SKM-1 (cell line): ENCODE measurements around the gene ARFGAP1.

ENCODE experiments used
- DNase-seq: peaks from one replicate; lab custom pipeline; 2025; ENCODE audit not compliant: unreplicated experiment; lab: John Stamatoyannopoulos, UW

The ARFGAP1 gene

DNA sequence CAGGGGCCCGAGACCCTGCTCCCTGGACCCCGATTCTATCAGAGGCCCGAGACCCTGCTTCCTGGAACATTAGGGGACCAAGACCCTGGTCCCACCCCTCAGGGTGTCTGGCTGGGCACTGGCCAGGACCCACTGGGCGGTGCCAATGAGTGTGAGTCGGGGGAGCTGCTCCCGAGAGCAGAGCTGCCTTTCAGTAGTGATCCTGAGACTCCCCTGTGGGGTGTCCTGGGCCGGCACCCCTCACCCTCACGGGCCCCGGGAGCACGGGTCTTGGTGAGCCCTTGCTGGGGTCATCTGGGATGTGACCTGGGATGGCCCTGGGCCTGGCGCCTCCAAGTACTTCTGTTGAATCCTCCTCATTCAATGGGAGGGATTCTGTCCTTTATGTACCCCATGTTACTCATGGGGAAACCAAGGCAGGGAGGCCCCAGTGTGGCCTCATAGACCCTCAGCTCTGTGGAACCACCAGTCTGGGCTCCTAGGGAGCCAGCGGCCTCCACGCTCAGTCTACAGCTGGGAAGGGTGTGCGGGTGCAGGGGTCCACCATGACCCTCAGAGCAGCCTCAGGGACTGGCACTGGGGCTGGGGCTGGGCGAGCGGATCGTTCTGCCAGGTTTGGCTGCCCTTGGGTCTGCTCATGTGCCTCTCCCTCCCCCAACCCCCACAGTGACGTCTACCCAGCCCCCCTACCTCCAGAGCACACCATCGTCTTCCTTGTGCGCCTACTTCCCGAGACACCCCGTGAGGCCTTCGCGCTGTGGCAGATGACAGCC lies 46.0 kb downstream of the ARFGAP1 start:
- DNase-seq: no peak

DNA sequence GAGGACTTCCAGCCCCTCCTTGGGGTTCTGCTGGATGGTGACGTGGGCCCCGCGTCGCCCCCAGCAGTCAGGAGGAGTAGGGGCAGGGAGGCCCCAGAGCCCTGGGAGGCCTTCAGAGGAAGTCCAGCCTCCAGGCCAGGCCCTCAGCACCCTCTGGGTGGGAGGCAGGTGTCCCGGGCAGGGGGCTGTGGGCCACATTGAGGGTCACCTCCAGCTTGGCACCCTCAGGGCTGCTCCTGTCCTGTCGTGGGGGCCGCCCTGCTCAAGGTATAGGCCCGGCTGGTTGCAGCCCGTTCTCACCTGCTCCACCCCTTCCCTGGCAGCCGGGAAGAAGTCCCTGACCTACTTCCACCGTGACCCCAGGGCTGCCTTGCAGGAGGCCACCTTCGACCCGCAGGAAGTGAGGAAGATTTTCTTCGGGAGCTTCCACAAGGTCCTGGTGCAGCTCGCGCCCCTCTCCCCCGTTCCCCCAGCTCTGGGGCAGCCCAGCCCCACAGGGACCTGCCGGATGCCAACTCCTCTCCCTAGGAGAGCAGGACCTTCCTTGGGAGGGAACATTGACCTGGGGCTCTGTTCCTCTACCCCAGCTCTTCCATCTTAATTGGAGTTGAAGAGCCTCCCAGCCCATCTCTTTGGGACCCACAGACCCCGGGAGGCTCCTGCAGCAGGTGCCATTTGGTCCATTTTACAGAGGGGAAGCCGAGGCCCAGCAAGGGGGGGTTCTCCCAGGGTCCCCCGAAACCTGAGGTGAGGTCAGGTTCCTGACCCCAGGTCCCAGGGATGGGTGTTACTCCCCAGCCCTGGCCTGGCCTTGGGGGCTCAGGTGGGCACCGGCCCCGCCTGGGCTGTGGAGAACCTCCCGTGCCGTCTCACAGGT lies 46.8 kb downstream of the ARFGAP1 start:
- DNase-seq: no peak

DNA sequence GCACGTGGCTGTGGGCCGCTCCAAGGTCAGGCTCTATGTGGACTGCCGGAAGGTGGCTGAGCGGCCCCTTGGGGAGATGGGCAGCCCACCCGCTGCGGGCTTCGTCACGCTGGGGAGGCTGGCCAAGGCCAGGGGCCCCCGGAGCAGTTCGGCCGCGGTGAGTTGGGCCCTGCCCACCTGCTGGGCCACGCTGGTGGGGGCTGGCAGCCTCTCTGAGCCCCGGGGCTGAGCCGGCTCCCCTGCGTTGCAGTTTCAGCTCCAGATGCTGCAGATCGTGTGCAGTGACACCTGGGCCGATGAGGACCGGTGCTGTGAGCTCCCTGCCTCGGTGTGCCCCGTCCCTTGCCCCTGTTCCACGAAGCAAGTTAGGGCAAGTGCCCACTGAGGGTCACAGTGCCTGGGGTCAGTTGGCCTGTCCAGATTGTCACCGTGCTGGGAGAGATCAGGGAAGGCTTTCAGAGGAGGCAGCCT lies 47.5 kb downstream of the ARFGAP1 start:
- no peak for DNase-seq

DNA sequence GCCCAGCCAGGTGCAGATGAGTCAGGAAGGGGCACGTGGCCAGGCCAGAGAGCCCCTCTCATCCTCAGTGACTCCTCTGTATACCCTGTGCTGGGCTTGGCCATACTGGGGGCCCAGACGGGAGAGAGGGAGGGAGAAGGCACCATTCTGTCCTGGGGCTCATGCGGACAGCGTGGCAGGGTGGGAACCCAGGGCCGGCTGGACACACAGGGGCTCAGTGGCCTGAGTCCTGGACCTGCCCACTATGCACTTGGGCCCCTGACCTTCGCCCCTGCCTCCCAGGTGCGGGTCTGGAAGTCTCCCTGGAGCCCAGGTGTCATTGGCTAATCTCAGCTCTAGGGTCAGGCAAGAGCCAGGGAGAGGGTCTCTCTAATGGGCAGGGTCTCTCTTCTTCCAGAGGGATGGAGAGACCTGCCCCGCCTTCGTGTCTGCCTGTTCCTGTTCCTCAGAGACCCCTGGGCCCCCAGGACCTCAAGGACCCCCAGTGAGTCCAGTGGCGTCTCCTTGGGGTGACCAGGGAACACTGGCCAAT lies 48.1 kb downstream of the ARFGAP1 start:
- no peak for DNase-seq

DNA sequence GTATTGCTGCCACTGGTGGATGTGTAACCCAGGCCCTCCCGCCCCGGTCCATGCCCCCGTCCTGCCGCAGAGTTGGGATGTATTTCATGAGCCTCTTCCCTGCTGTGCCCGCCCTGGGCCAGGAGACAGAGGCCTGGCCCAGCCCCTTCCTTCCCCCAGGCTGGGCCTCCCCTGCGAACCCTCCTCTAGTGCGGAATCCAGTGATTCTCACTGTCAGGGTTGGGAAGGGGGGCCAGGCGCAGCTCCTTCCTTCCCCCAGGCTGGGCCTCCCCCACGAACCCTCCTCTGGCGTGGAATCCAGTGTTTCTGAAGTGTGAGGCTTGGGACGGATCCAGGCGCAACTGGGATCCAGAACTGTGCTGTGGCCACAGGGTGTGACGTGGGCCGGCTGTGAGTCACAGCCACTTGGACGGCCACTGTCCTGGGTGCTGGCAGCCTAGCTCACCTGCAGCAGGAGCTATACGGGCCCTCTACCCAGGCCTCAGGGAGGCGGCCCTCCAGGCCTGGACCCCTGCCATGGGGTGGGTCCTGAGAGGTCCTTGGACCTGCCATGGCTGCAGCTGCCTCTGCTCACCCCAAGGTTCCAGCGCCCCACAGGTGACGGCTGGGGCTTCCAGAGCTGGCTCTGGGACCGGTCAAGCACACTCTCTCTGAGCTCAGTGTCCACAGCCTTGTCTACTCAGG lies 48.7 kb downstream of the ARFGAP1 start:
- DNase-seq: no peak

DNA sequence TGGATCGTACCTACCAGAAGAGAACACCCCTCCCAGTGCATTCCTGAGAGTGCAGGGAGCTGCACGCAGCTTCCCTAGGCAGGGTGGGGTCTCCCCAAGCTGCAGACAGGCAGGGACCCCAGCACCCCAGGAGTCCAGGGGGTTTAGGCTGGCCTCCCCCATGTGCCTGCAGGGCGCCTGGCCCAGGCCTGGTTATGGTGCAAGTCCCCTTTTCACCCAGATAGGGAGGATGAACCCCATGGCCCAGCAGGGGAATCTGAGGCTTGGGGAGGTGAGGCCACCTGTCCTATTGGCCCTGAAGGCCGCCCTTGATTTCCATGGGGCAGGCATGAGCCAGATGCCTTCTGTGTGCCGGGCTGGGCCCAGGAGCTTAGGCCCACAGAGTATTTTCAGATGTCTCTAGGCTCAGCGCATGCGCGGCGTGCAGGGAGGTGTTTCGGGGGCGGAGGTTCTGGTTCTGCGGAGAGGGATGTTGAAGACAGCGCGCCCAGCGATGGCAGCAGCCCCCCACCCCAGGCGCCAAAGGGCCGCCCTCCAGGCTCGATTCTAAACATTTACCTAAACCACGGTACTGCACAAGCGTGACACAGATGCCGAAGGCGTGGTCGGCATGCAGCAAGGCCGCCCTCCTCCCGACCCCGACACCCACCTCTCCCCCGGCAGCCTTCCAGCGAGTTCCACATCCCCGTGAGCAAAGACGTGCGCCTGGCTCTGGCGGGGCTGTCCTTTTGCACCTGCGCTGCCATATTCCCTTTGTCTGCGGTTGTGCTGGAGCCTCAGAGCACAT lies 49.7 kb downstream of the ARFGAP1 start:
- DNase-seq: no peak

DNA sequence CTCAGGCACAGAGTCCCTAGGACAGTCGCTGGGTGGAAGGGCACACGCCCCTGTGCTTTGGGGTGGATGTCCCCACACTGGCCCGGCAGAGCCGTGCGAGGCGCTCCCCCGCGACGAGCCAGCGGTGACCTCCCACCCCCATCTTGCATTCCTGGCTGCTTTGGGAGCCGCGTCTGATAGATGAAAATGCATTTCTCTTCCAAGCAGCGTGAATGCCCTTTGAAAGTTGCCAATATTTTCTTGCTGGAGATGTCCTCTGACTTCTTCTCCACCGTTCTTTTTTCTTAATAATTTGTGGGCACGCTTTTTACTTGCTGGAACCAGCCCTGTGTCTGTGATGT lies 50.3 kb downstream of the ARFGAP1 start:
- DNase-seq: no peak

DNA sequence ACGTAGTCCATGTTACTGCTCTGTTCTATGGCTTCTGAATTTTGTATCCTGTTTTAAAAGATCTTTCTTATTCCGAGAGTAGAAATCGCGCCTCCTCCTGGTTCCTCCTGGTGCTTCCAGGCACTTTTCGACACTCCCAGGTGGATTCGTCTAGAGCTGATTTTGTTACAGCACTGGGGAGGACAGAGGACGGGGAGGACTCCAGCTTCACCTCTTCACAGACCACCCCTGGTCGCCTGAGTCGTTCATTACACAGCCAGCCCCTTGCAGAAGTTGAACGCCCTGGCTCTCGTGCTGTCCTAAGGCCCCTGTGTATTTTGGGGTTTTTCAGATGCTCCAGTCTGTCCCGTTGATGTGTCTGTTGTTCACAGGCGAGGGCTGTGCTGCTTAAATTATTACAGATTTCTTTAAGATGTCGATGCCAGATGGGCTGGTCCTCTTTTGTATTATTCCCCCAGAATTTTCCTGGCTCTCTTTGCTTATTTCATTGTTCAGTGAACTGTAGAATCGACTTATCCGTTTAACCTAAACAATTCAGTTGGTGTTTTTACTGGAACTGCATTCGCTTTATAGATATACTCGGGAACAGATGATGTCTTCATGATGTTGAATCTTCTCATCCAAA lies 50.9 kb downstream of the ARFGAP1 start:
- no peak for DNase-seq

DNA sequence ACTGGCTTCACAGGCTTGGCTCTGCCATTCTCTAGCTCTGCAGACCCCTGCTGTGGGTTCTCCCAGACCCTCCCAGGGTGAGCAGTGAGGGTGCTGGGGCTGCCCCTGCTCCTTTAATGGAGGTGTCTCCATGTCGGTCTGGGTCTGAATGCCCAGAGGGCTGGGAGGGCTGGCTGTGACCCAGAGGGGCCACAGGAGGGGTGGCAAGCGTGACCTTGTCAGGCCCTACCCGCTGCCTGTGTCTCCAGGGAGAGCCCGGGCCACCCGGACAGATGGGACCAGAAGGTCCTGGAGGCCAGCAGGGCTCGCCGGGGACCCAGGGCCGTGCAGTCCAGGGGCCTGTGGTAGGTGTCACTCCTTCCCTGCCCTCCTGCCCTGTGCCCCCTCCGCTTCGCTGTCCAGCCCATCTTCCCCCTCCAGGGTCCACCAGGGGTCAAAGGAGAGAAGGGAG lies 52.4 kb downstream of the ARFGAP1 start:
- DNase-seq: no peak

DNA sequence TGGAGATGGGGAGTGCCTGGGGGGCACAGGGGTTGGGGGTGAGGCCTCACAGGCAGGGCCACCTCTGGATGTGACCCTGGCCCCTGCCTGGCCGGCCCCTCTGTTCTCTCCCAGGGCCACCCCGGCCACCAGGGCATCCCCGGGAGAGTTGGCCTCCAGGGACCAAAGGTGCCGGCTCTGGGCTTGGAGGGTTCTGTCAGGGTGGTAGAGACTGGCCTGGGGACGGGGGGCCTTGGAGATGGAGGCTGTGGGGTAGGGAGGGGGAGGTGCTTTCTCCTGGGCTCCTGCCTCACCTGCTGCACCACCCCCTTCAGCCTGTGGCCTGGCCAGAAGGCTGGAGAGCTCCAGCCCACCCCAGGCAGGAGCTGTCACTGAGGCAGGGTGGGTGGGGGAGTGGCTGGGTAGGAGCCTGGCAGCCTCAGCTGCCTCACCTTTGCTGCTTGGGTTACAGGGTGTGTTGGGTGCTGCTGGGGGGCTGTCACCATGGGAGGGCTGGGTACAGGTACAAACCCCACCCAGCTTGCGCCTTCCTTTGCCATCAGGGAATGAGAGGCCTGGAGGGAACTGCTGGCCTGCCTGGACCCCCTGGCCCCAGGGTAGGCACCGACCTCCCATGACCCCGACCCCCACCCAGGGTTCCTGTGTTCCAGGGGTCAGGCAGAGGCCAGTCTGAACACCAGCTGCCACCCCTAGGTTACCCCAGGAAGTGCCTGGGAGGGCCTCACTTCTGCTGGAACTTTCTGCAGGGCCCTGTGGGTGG lies 53.1 kb downstream of the ARFGAP1 start:
- no peak for DNase-seq

DNA sequence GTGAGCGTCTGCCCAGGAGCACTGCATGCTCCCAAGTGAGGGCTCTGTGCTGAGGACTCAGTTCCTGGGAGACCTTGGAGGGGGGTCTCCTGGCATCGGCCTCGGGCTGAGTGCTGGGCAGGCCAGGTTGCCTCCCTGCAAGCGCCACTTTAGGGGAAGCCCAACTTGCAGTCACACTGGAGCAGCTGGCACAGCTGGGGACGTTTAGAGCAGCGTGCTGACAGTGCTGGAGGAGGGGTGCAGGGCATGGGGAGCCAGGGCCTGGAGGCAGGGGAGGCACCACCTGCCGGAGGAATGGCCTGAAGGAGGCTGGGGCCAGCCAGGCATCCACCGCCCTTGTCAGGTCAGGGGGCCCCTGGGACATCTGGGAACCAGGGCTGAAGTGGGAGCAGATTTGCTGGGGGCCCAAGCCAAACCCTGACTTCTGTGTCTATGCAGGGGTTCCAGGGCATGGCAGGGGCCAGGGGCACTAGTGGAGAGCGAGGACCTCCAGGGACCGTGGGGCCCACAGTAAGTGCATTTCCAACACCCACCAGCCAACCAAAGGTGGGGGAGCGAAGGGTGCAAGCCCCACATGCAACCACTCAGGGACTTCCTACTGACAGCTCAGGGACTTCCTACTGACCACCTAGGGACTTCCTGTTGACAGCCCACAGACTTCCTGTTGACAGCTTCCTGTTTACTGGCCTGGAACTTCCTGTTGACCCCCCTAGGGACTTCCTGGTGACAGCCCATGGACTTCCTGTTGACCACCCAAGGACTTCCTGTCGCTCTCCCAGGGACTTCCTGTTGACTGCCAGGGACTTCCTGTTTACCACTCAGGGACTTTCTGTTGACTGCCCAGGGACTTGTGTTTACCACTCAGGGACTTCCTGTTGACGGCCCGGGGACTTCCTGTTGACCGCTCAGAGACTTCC lies 54.0 kb downstream of the ARFGAP1 start:
- no peak for DNase-seq

DNA sequence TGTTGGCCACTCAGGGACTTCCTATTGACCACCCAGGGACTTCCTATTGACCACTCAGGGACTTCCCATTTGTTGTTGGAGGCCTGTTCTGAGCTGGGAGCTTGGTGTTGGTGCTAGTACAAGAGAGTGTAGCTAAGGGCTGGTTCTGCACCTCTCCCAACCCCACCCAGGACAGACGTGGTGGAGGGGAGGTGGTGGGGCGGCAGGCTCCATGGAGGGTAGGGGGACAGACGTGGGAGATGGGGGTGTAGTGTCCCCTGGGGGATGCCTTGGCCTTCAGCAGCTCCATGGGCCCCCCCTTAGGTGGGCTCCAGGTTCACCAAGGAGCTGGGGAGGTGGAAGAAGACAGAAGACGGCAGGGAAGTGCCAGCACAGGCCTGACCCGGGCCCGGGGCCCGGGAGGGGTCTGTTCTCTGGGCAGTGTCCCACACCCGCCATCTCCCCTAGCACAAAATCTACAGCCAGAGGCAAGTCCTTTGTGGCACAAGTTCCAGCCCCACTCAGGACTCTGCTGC lies 54.7 kb downstream of the ARFGAP1 start:
- no peak for DNase-seq

DNA sequence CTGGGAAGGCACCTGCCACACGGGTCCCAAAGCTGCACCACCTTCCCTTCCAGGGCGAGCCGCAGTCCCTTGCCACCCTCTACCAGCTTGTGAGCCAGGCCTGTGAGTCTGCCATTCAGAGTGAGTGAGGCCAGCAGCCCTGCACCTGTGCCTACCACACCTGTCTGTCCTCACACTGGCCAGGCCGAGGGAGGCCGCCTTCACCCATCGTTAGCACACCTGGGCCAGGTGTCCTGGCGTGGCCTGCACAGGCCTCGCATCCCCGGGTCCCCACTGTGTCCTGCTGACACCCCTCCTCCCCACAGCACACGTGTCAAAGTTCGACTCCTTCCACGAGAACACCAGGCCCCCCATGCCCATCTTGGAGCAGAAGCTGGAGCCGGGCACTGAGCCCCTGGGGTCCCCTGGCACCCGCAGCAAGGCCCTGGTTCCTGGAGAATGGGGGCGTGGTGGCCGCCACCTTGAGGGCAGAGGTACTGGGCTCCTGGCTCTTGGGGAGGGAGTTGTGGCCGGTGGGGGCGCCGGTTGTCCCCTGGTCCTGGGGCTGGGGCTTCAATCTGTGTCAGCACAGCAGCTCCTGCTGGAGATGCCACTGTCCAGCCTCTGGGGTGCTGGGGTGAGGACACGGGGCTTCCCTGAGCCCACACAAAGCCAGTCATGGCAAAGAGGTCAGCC lies 55.5 kb downstream of the ARFGAP1 start:
- no peak for DNase-seq

DNA sequence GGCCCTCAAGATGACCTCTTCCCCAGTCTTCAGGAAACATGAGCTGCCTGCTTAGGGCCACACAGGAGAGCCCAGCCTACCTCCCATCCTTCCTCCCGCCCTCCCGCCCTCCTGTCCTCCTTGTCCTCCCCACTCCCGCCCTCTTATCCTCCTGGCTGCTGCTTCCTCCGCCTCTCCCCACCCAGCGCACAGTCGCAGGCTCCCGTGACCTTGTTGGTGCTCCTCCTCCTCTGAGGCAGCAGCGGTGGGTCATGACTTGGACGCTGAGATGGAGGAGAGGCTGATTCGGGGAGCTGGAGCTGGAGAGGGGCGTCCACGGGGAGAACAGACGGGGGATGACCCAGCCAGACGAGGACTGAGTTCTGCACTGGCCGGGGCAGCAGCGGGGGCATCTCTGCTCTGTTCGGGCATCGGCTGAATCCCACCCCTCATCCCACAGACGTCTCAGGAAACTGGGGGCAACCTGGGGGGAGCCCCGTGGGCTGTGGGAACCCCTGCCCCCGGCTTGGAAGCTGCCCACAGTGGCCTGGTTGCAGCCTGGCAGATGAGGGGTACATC lies 56.2 kb downstream of the ARFGAP1 start:
- DNase-seq: no peak

DNA sequence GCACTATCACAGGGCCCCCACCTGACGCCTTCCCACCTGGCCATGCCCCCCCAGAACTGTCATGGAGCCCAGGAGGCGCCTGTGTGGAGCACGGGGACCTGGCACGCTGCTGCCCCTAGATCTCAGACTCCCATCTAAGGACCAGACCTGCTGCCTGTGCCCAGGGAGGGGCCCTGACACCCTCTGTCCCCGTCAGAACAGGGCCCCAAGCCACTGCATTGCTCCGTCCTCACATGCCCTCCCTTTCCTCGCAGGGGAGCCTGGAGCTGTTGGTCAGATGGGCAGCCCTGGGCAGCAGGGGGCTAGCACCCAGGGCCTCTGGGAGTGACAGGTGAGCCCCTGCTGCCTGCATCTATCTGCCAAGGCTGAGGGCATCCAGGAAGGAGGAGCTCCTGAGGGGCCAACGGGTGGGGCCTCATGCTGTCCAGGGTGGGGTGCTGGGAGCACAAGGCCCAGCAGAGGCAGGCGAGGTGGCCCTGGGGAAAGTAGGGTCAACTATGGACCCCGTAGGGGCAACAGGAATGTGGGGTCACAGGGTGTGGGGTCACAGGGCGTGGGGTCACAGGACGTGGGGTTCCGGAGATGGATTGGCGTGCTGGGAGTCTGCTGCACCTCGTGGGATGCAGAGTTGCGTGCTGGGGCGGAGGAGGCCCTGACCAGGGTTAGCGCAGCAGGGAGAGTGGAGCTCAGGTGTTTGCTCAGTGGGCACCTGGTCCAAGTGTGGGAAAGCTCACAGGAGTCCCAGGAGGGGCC lies 56.9 kb downstream of the ARFGAP1 start:
- DNase-seq: no peak

DNA sequence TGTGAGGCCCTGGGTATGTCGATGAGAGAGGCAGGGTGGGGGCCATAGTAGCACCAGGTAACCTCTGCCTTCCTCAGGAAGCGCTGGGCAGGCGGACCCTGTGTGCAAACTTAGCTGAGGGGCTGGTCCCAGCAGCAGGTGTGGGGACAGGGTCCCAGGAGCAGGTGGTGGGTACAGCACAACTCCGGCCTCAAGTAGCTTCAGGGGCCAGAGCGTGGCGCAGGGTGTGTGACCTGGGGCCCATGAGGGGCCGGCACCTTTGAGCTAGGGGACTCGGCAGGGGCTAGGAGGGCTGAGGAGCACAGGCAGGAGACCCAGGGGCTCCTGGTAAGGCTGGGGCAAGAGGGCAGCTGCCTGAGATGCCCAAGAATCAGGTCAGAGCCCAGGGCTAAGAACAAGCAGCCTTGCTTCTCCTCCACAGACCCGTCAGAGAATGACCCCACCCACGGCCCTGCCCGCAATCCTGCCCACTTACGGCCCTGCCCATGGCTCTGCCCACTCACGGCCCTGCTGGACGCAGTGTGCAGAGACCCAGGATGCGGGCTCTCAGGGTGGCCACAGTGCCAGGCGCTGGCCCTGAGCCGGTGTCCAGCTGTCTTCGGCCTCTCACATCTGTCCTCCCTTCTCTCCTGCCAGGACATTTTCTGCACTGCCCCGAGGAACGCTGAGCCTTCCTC lies 57.6 kb downstream of the ARFGAP1 start:
- DNase-seq: no peak
